ENCODE results near the gene CAMSAP2. TPM values are rescaled to one million over a fixed set of nuclear protein-coding genes. Genes with fewer than 3 reads are reported as not detected.

CAMSAP2 gene
- total and polyA plus RNA-seq, 2 of the 4 experiments (the other 2 are of a cell fraction): 8.3 to 29.4 TPM

DNA sequence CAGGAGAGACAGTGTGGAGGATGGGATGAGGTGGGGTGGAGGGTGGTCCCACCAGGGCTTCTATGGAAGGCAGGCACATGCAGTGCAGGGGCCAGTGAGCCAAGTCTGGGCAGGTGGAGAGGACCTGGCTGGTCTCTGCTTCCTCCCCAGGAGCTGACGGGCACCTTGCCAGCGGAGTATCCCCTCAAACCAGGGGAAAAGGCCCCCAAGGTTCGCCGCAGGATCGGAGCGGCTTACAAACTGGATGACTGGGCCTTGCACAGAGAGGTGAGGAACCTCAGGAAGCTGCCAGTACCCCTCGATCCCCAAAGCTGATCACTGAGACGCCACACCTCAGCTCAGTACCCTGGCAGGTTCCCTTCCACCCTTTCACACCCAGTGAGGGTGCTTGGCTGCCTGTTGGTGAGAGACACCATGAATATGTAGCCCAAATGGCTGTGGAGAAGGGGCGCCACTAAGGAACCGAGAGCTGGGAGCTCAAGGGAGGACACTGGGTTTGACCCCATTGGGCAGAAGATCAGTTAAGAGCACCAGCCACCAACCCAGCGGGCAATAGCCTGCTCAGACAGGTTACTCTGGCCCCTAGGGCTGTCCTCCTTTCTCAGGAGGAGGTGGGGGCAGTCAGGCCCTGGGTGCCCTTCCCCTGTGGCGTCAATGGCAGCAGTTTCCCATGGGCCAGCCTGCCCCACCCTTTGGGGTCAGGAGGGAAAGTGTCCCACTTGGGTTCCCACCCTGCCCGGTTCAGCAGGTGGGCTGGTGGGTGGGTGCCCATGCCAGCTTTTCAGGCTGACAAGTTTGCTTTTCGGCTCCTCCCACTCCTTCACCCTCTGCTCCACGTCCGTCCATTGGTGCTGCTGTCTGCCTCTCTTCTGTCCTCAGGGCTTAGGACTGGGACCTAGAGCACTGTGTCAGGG, 161.5 kb downstream of the CAMSAP2 start:
- no peaks in the 10 kb centered on the region for H3K9me3 ChIP-seq (ENCODE audit: control insufficient read depth, insufficient read depth, low read length)
- H3K9me1 ChIP-seq (ENCODE audit: insufficient read depth, low read length): peaks cover 3% of the 10 kb centered on the region; the same call in 1 of the 2 replicates
- no peak overlapping the region for H3K23ac ChIP-seq (ENCODE audit: low read depth, low read length)
- no peak overlapping the region for H3K18ac ChIP-seq (ENCODE audit: low read depth, low read length)
- H2BK5ac ChIP-seq (ENCODE audit: low read depth, low read length, poor library complexity, severe bottlenecking): no peak overlapping the region
- intact Hi-C loops (cut with micrococcal nuclease): no loop called here
- no peaks in the 10 kb centered on the region for H3K4me1 ChIP-seq (ENCODE audit: control insufficient read depth, insufficient read depth, low read length)
- no peak overlapping the region for H2AK9ac ChIP-seq (replicated peaks; ENCODE audit: low read depth, low read length, poor library complexity)
- no peak overlapping the region for H3K4ac ChIP-seq (ENCODE audit: low read depth, low read length)
- POLR2A ChIA-PET (ENCODE audit: unreplicated experiment): no interaction called here
- dilution Hi-C loops (cut with HindIII; ENCODE audit: low sequenced_read_pairs, unreplicated experiment): no loop called here
- H4K5ac ChIP-seq (ENCODE audit: low read depth, low read length): no peak overlapping the region
- H2BK120ac ChIP-seq (ENCODE audit: low read depth, low read length): no peak overlapping the region
- no peak overlapping the region for H2BK20ac ChIP-seq (ENCODE audit: low read depth, low read length)
- CTCF ChIA-PET: no interaction called here
- no peak overlapping the region for H2AFZ ChIP-seq (replicated peaks; ENCODE audit: low read length, poor library complexity)
- no peak overlapping the region for H3K4me2 ChIP-seq (ENCODE audit: low read depth, low read length)
- no peaks in the 10 kb centered on the region; the same call in 1 of the 2 replicates for H4K20me1 ChIP-seq (ENCODE audit: insufficient read depth, low read length)
- H4K8ac ChIP-seq (ENCODE audit: low read depth in 2 of 2, low read length in 2 of 2): no peak overlapping the region
- H2AK5ac ChIP-seq (ENCODE audit: low read depth, low read length): no peak overlapping the region
- no peak overlapping the region for H3K14ac ChIP-seq (replicated peaks; ENCODE audit: low read depth, low read length)
- no peaks in the 10 kb centered on the region for H3K36me3 ChIP-seq (ENCODE audit: control insufficient read depth, insufficient read depth, low read length)
- no peak overlapping the region for H3K9ac ChIP-seq (ENCODE audit: low read depth, low read length)
- no peak overlapping the region for H3K4me3 ChIP-seq (ENCODE audit: insufficient read depth, low read depth, low read length)
- ATAC-seq (ENCODE audit: low read depth) (no peak), DNase-seq (no peak)
- 98% methylated on average over 5 of the region's 16 CpGs; no CpG with 5 or more reads in 1 of the 2 experiments for whole genome bisulfite sequencing, 2 experiments (ENCODE audit: extremely low coverage in 2 of 2, insufficient read length in 1 of 2)
- H3K27me3 ChIP-seq (ENCODE audit: control insufficient read depth, insufficient read depth, low read length): peaks cover 27% of the 10 kb centered on the region
- H3K56ac ChIP-seq (ENCODE audit: extremely low read depth, insufficient read depth, low read length): no peak overlapping the region
- no peak overlapping the region for H2BK15ac ChIP-seq (ENCODE audit: low read depth, low read length)
- no peak overlapping the region for H4K91ac ChIP-seq (ENCODE audit: insufficient read depth, low read depth, low read length)
- in situ Hi-C loops (cut with MboI; ENCODE audit: low sequenced_read_pairs): no loop called here
- BruUV-seq (replicated peaks): no TSS peak
- H3K27ac ChIP-seq (ENCODE audit: insufficient read depth, low read length): no peak overlapping the region
- no peaks in the 10 kb centered on the region for H3K79me1 ChIP-seq (ENCODE audit: low read depth in 1 of 2, low read length in 2 of 2)
- TF ChIP-seq, protein P1, sequence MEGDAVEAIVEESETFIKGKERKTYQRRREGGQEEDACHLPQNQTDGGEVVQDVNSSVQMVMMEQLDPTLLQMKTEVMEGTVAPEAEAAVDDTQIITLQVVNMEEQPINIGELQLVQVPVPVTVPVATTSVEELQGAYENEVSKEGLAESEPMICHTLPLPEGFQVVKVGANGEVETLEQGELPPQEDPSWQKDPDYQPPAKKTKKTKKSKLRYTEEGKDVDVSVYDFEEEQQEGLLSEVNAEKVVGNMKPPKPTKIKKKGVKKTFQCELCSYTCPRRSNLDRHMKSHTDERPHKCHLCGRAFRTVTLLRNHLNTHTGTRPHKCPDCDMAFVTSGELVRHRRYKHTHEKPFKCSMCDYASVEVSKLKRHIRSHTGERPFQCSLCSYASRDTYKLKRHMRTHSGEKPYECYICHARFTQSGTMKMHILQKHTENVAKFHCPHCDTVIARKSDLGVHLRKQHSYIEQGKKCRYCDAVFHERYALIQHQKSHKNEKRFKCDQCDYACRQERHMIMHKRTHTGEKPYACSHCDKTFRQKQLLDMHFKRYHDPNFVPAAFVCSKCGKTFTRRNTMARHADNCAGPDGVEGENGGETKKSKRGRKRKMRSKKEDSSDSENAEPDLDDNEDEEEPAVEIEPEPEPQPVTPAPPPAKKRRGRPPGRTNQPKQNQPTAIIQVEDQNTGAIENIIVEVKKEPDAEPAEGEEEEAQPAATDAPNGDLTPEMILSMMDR (conservative IDR thresholded peaks at IDR 0.05; ENCODE audit: low read depth, low read length): no peak
- TF ChIP-seq NFE2L2 (IDR thresholded peaks at IDR 0.05; ENCODE audit: low read depth, low read length) (no peak), FOS (IDR thresholded peaks at IDR 0.05; ENCODE audit: low read depth, low read length) (no peak), MAZ (IDR thresholded peaks at IDR 0.05; ENCODE audit: borderline replicate concordance, low read depth, low read length) (no peak), BHLHE40 (IDR thresholded peaks at IDR 0.05; ENCODE audit: low read depth, low read length) (no peak), CEBPB (IDR thresholded peaks at IDR 0.05; ENCODE audit: low read depth, low read length) (no peak), SMC3 (IDR thresholded peaks at IDR 0.05; ENCODE audit: low read depth, low read length) (no peak), RCOR1 (IDR thresholded peaks at IDR 0.05; ENCODE audit: insufficient replicate concordance, low read length) (no peak), RAD21 (IDR thresholded peaks at IDR 0.05; ENCODE audit: low read length) (no peak), POLR2A (IDR thresholded peaks at IDR 0.05; ENCODE audit: low read depth, low read length) (no peak), CHD1 (IDR thresholded peaks at IDR 0.05; ENCODE audit: low read depth, low read length) (no peak), MAFK (IDR thresholded peaks at IDR 0.05; ENCODE audit: low read depth, low read length) (no peak), MXI1 (IDR thresholded peaks at IDR 0.05; ENCODE audit: borderline replicate concordance, low read depth, low read length) (no peak)
- TF ChIP-seq, protein P2, sequence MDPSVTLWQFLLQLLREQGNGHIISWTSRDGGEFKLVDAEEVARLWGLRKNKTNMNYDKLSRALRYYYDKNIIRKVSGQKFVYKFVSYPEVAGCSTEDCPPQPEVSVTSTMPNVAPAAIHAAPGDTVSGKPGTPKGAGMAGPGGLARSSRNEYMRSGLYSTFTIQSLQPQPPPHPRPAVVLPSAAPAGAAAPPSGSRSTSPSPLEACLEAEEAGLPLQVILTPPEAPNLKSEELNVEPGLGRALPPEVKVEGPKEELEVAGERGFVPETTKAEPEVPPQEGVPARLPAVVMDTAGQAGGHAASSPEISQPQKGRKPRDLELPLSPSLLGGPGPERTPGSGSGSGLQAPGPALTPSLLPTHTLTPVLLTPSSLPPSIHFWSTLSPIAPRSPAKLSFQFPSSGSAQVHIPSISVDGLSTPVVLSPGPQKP (IDR thresholded peaks at IDR 0.05; ENCODE audit: borderline replicate concordance, low read depth, low read length): no peak
- TF ChIP-seq, protein P3, sequence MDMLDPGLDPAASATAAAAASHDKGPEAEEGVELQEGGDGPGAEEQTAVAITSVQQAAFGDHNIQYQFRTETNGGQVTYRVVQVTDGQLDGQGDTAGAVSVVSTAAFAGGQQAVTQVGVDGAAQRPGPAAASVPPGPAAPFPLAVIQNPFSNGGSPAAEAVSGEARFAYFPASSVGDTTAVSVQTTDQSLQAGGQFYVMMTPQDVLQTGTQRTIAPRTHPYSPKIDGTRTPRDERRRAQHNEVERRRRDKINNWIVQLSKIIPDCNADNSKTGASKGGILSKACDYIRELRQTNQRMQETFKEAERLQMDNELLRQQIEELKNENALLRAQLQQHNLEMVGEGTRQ (IDR thresholded peaks at IDR 0.05; ENCODE audit: low read depth, low read length): no peak

Data from IMR-90 (cell line).